ENCODE measurements around the gene PRR19. TPM values are rescaled to one million over a fixed set of nuclear protein-coding genes. Genes with fewer than 3 reads are reported as not detected.
A peak's percentile ranks its signal among the peaks of the same experiment; 100 is the strongest.

Gene PRR19
- total and polyA plus RNA-seq, 2 donors (not counting 1 experiment from before 2014, with no cell fraction given) = 0.39 to 0.54 TPM

DNA sequence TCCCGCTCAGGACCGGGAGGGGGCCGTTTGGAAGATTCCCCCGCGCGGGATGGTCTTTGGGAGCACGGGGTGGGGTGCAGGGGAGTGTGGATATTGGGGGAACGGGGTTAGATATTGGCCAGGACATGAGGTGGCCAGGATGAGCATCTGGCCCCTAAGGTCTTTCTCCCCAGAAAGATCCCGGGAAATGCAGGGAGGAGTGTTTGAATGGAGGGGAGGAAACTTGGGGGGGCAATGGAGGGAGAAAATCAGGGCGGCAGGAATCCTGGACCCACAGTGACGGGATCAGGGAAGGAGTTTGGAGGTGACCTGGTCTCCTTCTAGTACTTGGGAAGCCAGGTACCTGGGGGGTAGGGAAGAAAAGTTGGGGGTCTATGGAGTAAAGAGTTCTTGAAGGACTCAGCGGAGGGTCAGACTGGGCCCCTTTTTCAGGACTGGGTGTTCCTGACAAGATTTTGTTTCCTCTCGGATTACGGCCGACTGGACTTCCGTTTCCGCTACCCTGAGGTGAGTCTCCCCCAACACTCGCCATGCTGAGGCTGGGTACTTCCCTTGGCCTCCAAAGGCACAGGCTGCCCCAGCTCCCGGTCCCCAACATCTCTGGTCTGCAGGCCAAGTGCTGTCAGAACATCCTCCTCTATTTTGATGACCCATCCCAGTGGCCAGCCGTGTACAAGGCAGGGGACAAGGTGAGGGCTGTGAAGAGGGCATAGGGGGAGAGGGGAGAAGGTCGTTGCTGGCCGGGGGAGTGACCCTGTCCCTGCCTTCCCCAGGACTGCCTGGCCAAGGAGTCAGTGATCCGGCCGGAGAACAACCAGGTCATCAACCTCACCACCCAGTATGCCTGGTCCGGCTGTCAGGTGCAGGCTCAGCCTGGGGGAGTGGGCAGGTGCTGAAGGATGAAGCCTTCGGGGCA is 12.2 kb downstream of the PRR19 start:
- CTCF ChIA-PET = interaction anchor here (0.5 to 1.1 kb wide), 3 partner anchors 8 to 185 kb away, joined by 3 to 4 read pairs (median 3); no protein-coding TSS in a partner anchor
- Histone ChIP-seq H3K27me3 (replicated peaks in 1 of 4; ENCODE audit: control extremely low read depth in 1 of 4, control insufficient read depth in 3 of 4, insufficient read depth in 4 of 4, low read length in 3 of 4) (peaks cover 0 to 40% (median 17%) of the 10 kb centered on the region in 4 experiments), H3K4me3 (ENCODE audit: control extremely low read depth in 1 of 5, extremely low read depth in 1 of 5, insufficient read depth in 1 of 5, low read depth in 2 of 5, low read length in 4 of 5) (no peak overlapping the region), H3K9me3 (ENCODE audit: control extremely low read depth in 1 of 3, control insufficient read depth in 2 of 3, insufficient read depth in 1 of 3, low read length in 2 of 3) (peaks cover 0 to 9% (median 0%) of the 10 kb centered on the region in 3 donors), H3K79me2 (ENCODE audit: control insufficient read depth, insufficient read depth, low read length) (no peaks in the 10 kb centered on the region), H3K9ac (ENCODE audit: low read length) (peak overlapping the region; percentile 37), H3K4me2 (replicated peaks; ENCODE audit: low read depth, low read length, poor library complexity, severe bottlenecking) (peak overlapping the region; percentile 86), H4K20me1 (ENCODE audit: control insufficient read depth, insufficient read depth, low read length, poor library complexity, severe bottlenecking) (no peaks in the 10 kb centered on the region), H3K4me1 (ENCODE audit: control insufficient read depth in 2 of 2, insufficient read depth in 2 of 2, low read length in 2 of 2) (peaks cover 20 to 26% of the 10 kb centered on the region in 2 donors), H3K27ac (ENCODE audit: low read length in 2 of 2) (no peak overlapping the region), H3K36me3 (replicated peaks in 1 of 2; ENCODE audit: control extremely low read depth in 1 of 2, control insufficient read depth in 1 of 2, extremely low read depth in 1 of 2, insufficient read depth in 2 of 2, low read length in 1 of 2) (no peaks in the 10 kb centered on the region), H2AFZ (ENCODE audit: insufficient read depth, low read depth, low read length, poor library complexity, severe bottlenecking) (no peak overlapping the region)
- H3K27me3 Mint-ChIP-seq = peaks cover 28% of the 10 kb centered on the region
- H3K4me3 Mint-ChIP-seq = peak overlapping the region; percentile 66
- POLR2A ChIA-PET = interaction anchor here (0.6 kb wide), 1 partner anchor 33 kb away, joined by 4 read pairs; no protein-coding TSS in a partner anchor
- H3K4me1 Mint-ChIP-seq = peaks cover 19% of the 10 kb centered on the region
- intact Hi-C loops (cut with micrococcal nuclease) = no loop called here
- ATAC-seq (ENCODE audit: low read depth) (no peak), DNase-seq (peak; percentile 20)
- H3K27ac Mint-ChIP-seq = no peak overlapping the region
- 25% methylated on average over 20 of the region's 26 CpGs for WGBS (ENCODE audit: insufficient coverage)
- TF ChIP-seq, protein P1, sequence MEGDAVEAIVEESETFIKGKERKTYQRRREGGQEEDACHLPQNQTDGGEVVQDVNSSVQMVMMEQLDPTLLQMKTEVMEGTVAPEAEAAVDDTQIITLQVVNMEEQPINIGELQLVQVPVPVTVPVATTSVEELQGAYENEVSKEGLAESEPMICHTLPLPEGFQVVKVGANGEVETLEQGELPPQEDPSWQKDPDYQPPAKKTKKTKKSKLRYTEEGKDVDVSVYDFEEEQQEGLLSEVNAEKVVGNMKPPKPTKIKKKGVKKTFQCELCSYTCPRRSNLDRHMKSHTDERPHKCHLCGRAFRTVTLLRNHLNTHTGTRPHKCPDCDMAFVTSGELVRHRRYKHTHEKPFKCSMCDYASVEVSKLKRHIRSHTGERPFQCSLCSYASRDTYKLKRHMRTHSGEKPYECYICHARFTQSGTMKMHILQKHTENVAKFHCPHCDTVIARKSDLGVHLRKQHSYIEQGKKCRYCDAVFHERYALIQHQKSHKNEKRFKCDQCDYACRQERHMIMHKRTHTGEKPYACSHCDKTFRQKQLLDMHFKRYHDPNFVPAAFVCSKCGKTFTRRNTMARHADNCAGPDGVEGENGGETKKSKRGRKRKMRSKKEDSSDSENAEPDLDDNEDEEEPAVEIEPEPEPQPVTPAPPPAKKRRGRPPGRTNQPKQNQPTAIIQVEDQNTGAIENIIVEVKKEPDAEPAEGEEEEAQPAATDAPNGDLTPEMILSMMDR (IDR thresholded peaks at IDR 0.05) = no peak
- TF ChIP-seq EZH2 (IDR thresholded peaks at IDR 0.05; ENCODE audit: borderline replicate concordance, insufficient read depth, low read depth, low read length, poor library complexity, severe bottlenecking) = no peak
- H3K9me3 Mint-ChIP-seq (ENCODE audit: insufficient read depth) = no peaks in the 10 kb centered on the region

All from B cell (primary cell).